SU-DHL-6 (cell line): ENCODE results near the gene NR5A2.

Source experiments
- H2AFZ ChIP-seq: fragments of 200-600 bp; sonication (generic); 2 replicates; pipeline ENCODE4 v1.6.1; 2014; ENCODE audit warnings: low read depth, mild to moderate bottlenecking, moderate library complexity, mixed read lengths, antibody characterized with exemption, low read length; ENCODE audit not compliant: severe bottlenecking
- H3F3A ChIP-seq: fragments of 200-600 bp; shearing (Covaris generic); 2 replicates; pipeline ENCODE4 v1.6.0; 2016; ENCODE audit warnings: antibody characterized with exemption, mild to moderate bottlenecking; ENCODE audit not compliant: insufficient read depth
- H3K27ac ChIP-seq: fragments of 200-600 bp; sonication (generic); 2 replicates; pipeline ENCODE4 v1.5.1; 2016; ENCODE audit warnings: low read depth, mild to moderate bottlenecking, low read length, moderate library complexity, mixed read lengths
- H3K27me3 ChIP-seq: fragments of 200-600 bp; sonication (generic), shearing (Covaris generic); 2 replicates; pipeline ENCODE4 v1.6.0; 2014; ENCODE audit warnings: mild to moderate bottlenecking, low read length
- H3K36me3 ChIP-seq: fragments of 200-600 bp; sonication (generic); 2 replicates; pipeline ENCODE4 v1.6.1; 2014; ENCODE audit warnings: mild to moderate bottlenecking, low read length, mixed read lengths
- H3K4me2 ChIP-seq: fragments of 300-600, 200-600 bp; shearing (Covaris generic), sonication (generic); 2 replicates; pipeline ENCODE4 v1.6.0; 2014; ENCODE audit warnings: low read length, low read depth, mild to moderate bottlenecking; ENCODE audit not compliant: poor library complexity, severe bottlenecking
- H3K4me3 ChIP-seq: fragments of 200-600 bp; sonication (generic); 2 replicates; pipeline ENCODE4 v1.5.1; 2014; ENCODE audit warnings: antibody characterized with exemption, low read length, mild to moderate bottlenecking, mixed read lengths; ENCODE audit not compliant: insufficient read depth, poor library complexity, severe bottlenecking
- H3K79me2 ChIP-seq: fragments of 200-600 bp; sonication (generic); 2 replicates; pipeline ENCODE4 v1.6.1; 2014; ENCODE audit warnings: mild to moderate bottlenecking, low read length, moderate library complexity; ENCODE audit not compliant: insufficient read depth
- H3K9ac ChIP-seq: fragments of 200-600 bp; sonication (generic); 2 replicates; pipeline ENCODE4 v1.7.0; 2014; ENCODE audit warnings: mild to moderate bottlenecking, low read length
- H3K9me2 ChIP-seq: fragments of 200-600 bp; sonication (generic); replicated peaks from 2 replicates; pipeline ENCODE4 v1.6.1; 2014; ENCODE audit warnings: low read length; ENCODE audit not compliant: insufficient read depth
- H3K9me3 ChIP-seq: fragments of 200-600 bp; sonication (generic); 2 replicates; pipeline ENCODE4 v1.6.1; 2014; ENCODE audit warnings: low read length, mixed read lengths; ENCODE audit not compliant: insufficient read depth
- H4K20me1 ChIP-seq: fragments of 200-600 bp; sonication (generic); 2 replicates; pipeline ENCODE4 v1.6.1; 2014; ENCODE audit warnings: low read depth, mild to moderate bottlenecking, antibody characterized with exemption, low read length, moderate library complexity, mixed read lengths
- CTCF ChIP-seq: fragments of 200-600 bp; sonication (generic); IDR thresholded peaks from one replicate; pipeline ENCODE4 v1.5.1; 2017; ENCODE audit warnings: antibody characterized with exemption, mild to moderate bottlenecking, low read length, moderate library complexity; ENCODE audit not compliant: insufficient read depth, poor library complexity, severe bottlenecking
- EZH2phosphoT487 ChIP-seq: fragments of 200-600 bp; sonication (generic), shearing (Covaris generic); conservative IDR thresholded peaks from 2 replicates; pipeline ENCODE4 v1.6.1; 2018; ENCODE audit warnings: mild to moderate bottlenecking, antibody characterized with exemption, low read length, moderate library complexity, mixed read lengths

Gene NR5A2

GRCh38 chr1:200174525-200175295 is 147.2 kb downstream of the NR5A2 start:
- Histone ChIP-seq H3K9me3 (no peaks in the 10 kb centered on the region), H4K20me1 (no peaks in the 10 kb centered on the region), H3K27me3 (no peaks in the 10 kb centered on the region), H3K9me2 (no peaks in the 10 kb centered on the region), H3K9ac (no peak overlapping the region), H3K4me3 (no peak overlapping the region), H3K27ac (no peak overlapping the region), H3F3A (no peaks in the 10 kb centered on the region), H3K79me2 (no peaks in the 10 kb centered on the region), H2AFZ (no peak overlapping the region), H3K4me2 (no peak overlapping the region), H3K36me3 (no peaks in the 10 kb centered on the region)
- no peak for TF ChIP-seq CTCF

GRCh38 chr1:200176181-200176580 is 148.7 kb downstream of the NR5A2 start:
- no peaks in the 10 kb centered on the region for H3K9me3 ChIP-seq
- no peaks in the 10 kb centered on the region for H3K27me3 ChIP-seq
- TF ChIP-seq CTCF, result no peak
- TF ChIP-seq EZH2phosphoT487, result no peak
- no peak overlapping the region for H3K4me2 ChIP-seq
- no peaks in the 10 kb centered on the region for H3K9me2 ChIP-seq
- H3K36me3 ChIP-seq, result no peaks in the 10 kb centered on the region
- no peak overlapping the region for H2AFZ ChIP-seq
- no peaks in the 10 kb centered on the region for H3F3A ChIP-seq
- H3K27ac ChIP-seq, result no peak overlapping the region
- no peaks in the 10 kb centered on the region for H4K20me1 ChIP-seq
- H3K4me3 ChIP-seq, result no peak overlapping the region
- no peaks in the 10 kb centered on the region for H3K79me2 ChIP-seq
- H3K9ac ChIP-seq, result no peak overlapping the region

GRCh38 chr1:200176798-200177197 is 149.3 kb downstream of the NR5A2 start:
- Histone ChIP-seq H3K9me2 (no peaks in the 10 kb centered on the region), H3K4me2 (no peak overlapping the region), H3K27ac (no peak overlapping the region), H3F3A (no peaks in the 10 kb centered on the region), H3K4me3 (no peak overlapping the region), H3K36me3 (no peaks in the 10 kb centered on the region), H3K9me3 (no peaks in the 10 kb centered on the region), H3K9ac (no peak overlapping the region), H2AFZ (no peak overlapping the region), H3K79me2 (no peaks in the 10 kb centered on the region), H4K20me1 (no peaks in the 10 kb centered on the region), H3K27me3 (no peaks in the 10 kb centered on the region)
- TF ChIP-seq EZH2phosphoT487 (no peak), CTCF (no peak)
